Measurements from ENCODE around the gene TFPI.
"Not testable (repeated sequence)": the region's sequence is repeated elsewhere in the genome, so short reads cannot be mapped to it uniquely, and the experiment has no call there.

TFPI gene

DNA sequence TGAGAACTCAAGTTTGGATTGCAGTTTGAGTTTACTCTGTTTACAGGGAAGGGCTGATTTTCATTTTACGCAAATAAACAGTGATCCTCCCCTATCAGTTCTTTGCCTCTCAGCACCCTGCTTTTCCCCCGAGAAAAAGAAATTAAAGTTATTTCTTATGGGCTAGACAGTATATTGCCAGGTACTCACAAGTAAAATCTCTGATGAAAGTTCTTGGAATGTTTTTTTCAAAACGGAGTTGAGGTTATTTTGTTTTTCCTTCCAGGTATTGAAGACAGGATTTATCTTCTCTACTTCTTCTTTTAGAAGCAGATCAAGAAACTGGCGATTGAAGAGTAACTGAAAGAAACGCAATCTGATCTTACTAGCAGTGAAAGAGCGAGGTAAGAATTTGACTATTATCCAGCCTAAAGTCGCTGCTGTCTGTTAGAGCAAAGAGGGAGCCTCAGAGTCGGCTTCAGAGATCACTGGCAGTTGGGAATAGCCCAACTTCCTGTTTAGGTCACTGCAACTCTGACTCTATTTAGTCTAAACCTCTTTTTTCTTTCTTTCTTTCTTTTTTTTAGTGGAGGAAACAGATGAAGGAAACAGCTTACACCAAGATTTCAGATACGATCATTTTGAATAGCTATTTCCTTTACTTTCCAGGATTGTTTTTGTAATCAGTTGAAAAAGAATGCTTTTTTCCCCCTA lies at the start of gene TFPI:
TFPI (minus strand) TSS at position 425 of the 693 bp plus-strand sequence. CDS start 50,667 bp downstream, outside the sequence.
- no peak for DNase-seq (ENCODE audit: low read depth in 1 of 2, low spot score in 1 of 2)

DNA sequence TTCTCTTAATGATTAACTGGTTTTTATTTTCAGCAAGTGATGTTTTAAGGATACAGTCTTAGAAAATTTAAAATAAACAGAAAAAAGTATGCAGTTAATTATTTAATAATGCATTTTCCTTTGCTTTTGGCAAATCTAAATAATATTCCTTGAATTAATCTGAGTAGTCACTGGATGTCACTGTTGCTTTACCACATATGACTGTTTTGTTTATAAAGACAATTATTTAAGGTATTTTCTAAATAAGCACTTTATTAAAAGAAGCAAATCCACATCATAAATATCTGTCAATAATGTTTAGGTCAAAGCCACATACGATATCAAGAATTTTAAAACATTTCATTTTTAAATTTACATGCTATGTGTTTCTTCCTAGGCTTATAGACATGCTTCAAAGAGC lies 40.6 kb upstream of the TFPI start:
- DNase-seq (ENCODE audit: low read depth in 1 of 2, low spot score in 1 of 2): no peak

- no peak for DNase-seq (ENCODE audit: low read depth in 1 of 2, low spot score in 1 of 2)
These were observed 39.5 kb upstream of the TFPI start for GRCh38 chr2:187593697-187594096.

DNA sequence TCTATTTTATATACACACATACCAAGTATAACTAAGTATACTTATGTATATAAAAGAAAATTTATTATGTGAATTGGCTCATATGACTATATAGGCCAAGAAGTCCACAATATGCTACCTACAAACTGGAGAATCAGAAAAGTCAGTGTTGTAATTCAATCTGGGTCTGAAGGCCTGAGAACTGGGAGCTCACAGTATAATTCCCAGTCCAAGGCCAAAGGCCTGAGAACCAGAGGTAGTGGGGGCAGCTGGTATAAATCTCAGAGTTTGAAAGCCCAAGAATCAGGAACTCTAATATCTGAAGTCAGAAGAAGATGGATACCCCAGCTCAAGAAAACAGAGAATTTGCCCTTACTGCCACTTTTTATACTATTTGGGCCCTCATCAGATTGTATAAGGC lies 38.9 kb upstream of the TFPI start:
- no peak for DNase-seq (ENCODE audit: low read depth in 1 of 2, low spot score in 1 of 2)

- no peak for DNase-seq (ENCODE audit: low read depth in 1 of 2, low spot score in 1 of 2)
These were observed 35.9 kb upstream of the TFPI start for GRCh38 chr2:187590175-187590574.

DNA sequence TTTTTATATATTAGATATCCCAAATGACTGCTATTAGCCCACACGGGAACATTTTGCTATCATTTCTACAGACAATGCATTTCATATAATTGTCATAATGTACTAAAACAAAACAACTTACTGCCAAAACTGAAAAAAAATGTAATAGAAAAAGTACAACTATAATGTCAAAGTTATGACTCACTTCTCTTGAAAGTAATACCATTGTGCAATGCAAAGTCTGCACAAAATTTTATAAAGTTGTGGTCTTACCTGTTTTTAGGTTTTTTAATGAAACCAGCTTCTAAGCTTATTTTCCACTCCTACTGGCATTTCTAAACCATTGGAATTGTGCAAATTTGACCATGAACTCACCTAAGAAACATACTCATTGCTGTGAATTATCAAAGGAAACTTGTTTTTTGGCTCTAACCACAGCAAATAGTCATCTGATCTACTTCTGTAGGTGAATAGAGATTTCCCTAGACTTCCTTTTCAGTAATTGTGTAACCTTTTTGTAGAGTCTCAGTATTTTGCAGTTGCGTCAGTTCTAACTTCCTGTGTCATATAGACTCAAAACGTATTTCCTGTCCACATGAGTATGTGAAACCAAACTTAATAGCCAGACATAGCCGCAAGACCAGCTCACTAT lies 31.9 kb upstream of the TFPI start:
- no peak for DNase-seq (ENCODE audit: low read depth in 1 of 2, low spot score in 1 of 2)

DNA sequence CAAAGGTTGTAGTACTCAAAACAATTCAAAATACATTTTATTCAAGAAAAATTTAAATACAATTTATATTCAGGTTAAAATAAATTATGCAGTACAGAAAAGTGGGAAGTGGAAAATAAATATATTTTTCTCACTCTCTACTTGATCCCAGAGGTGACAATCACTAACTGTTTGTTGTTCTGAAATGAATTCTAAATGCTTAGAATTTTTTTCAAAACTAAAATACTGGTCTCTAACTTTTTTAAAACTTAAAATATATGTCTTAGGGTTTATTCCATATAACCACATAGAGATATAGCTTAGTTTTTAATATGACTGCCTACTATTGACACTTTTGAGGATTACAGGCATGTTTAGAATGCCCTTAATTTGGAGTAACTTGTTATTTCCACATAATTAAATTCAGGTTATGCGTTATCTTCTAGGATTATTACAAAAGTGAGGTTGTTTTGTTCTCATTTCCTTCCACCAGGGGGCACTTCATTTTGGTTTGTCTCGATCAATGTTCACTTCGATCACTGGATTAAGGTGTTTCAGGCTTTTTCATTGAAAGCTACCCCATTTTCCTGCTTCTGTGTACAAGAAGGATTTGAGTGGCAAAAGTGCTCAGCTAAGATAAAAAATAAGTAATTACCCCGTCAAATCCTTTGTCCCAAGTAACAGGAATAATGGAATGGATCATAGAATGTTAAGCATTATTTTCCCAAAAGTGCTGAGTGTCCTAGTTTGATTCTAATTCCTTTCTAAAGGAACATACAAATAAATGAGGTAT lies 27.1 kb upstream of the TFPI start:
- no peak for DNase-seq (ENCODE audit: low read depth in 1 of 2, low spot score in 1 of 2)

DNA sequence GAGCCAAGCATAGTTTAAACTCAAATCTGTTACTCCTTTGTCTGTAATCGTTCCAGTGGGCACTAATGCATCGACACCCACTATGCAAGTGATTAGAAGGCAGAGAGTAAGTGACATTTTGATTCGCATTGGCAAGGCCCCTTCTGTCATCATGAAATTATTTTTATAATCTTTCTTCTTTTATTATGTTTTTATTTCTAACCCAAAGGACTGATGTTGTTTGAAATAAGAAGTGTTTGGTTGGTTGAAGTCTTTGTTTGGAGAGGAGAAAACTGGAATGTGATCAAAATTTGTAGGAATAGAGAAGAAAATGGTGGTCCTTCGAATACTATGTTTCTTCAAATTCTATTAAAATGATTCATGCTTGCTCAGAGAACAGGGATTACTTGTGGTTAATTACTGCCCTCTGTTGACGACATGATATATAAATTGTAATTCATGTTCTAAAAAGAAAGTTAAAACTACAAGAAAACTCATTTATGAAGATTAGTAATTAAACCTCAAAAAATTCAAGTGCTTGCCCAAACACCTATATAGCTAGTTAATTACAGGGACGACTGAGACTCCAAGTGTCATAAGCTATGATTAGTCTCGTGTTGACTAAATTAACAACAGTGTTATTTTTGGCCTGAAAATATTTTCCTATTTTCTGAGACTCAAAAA lies 26.4 kb upstream of the TFPI start:
- no peak for DNase-seq (ENCODE audit: low read depth in 1 of 2, low spot score in 1 of 2)

DNA sequence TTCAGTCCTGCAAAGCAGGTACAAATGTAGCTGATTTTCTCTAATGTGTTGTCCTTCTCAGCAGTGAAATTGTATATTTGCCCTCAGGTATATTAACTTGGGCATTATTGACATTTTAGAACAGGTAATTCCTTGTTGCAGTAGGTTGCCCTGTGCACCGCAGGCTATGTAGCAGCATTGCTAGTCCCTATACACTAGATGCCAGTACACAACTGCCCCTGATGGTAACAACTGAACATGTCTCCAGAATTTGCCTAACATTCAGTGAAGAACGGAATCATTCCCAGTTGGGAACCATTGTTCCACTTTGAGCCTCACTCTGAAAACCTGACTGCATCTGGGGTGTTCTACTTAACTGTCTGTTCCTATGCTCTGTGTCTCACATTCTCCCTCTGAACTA lies 23.1 kb upstream of the TFPI start:
- DNase-seq (ENCODE audit: low read depth in 1 of 2, low spot score in 1 of 2): no peak

DNA sequence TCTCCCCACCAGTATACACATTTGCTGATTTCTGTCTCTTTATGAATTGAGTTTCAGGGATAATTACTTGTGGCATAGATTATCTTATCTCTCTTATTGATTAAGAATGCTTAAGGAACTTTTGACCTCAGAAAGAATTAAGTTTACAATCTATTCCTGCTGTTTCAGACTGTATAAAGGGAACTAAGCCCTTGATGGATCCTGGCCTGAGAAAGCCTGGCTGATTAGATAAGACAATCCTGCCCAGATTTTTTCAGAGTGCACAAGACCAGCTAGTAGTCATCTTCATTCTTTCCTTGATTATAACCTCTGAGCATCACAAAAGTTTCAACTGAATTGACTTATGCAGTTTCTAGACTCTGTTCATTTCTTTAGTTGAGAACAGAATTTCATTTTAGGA lies 22.7 kb upstream of the TFPI start:
- no peak for DNase-seq (ENCODE audit: low read depth in 1 of 2, low spot score in 1 of 2)

DNA sequence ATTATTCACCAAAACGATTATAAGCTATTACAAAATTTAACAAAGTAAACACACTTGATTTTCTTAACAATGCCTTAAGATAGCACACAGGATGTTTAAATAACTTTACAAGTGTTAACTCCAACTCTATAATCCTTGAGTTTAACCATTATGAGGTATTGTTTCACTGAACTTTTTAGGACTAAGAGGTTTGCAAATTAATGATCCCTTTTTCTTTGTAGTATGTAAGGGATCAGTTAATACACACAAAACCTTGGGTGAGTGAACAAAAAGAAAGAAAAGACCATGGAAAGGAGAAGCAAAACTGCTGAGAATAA lies 21.5 kb upstream of the TFPI start:
- no peak for DNase-seq (ENCODE audit: low read depth in 1 of 2, low spot score in 1 of 2)

GRCh38 chr2:187574969-187575750 lies 20.9 kb upstream of the TFPI start:
- no peak for DNase-seq (ENCODE audit: low read depth in 1 of 2, low spot score in 1 of 2)

- no peak for DNase-seq (ENCODE audit: low read depth in 1 of 2, low spot score in 1 of 2)
These were observed 19.5 kb upstream of the TFPI start for GRCh38 chr2:187573722-187574121.

DNA sequence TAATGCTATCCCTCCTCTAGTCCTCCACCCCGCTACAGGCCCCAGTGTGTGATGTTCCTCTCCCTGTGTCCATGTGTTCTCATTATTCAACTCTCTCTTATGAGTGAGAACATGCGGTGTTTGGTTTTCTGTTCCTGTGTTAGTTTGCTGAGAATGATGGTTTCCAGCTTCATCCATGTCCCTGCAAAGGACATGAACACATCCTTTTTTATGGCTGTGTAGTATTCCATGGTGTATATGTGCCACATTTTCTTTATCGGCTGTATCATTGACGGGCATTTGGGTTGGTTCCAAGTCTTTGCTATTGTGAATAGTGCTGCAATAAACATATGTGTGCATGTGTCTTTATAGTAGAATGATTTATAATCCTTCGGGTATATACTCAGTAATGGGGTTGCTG lies 17.8 kb upstream of the TFPI start:
- not testable (repeated sequence) for DNase-seq (ENCODE audit: low read depth in 1 of 2, low spot score in 1 of 2)

DNA sequence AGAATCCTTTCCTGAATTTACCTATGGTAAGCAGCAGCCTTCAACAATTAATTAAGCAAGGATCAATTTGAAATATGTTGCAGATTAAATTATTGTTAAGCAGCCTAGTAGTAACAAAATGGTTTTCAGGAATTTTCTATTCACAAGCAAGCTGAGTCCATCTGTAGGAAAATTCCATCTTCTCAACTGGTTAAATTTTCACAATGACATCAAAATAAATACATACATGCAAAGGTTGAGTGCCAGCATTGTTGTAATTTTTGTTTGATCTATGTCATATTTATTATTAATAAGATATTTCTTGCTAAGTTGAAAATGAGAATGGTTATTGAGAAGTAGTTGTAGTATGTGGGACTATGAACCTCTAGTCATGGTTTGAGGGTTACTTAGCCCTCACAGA lies 15.3 kb upstream of the TFPI start:
- no peak for DNase-seq (ENCODE audit: low read depth in 1 of 2, low spot score in 1 of 2)

- no peak for DNase-seq (ENCODE audit: low read depth in 1 of 2, low spot score in 1 of 2)
These were observed 14.8 kb upstream of the TFPI start for GRCh38 chr2:187569042-187569441.

- DNase-seq (ENCODE audit: low read depth in 1 of 2, low spot score in 1 of 2): no peak
These were observed 12.9 kb upstream of the TFPI start for GRCh38 chr2:187567126-187567525.

DNA sequence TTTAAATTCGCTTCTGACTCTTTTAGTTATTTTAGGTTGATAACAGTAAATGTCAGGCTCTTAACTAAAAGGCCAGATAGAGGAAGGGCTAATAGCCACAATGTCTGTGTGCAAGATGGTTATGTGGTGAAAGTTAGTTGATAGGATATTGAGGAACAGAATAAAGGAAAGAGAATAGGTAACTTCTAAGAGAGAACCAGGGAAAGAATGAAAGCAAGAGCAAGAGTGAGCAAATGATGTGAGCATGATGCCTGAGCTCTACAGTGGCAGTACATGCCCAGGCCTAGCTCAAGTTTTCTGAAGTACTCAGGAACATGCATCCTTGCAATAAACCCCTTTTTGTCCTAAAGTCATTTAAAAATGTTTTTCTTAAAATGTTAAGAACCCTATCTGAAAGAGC lies 12.5 kb upstream of the TFPI start:
- DNase-seq (ENCODE audit: low read depth in 1 of 2, low spot score in 1 of 2): no peak

GRCh38 chr2:187566266-187566665 lies 12.0 kb upstream of the TFPI start:
- DNase-seq (ENCODE audit: low read depth in 1 of 2, low spot score in 1 of 2): no peak

GRCh38 chr2:187565618-187566017 lies 11.4 kb upstream of the TFPI start:
- not testable (repeated sequence) for DNase-seq (ENCODE audit: low read depth in 1 of 2, low spot score in 1 of 2)

DNA sequence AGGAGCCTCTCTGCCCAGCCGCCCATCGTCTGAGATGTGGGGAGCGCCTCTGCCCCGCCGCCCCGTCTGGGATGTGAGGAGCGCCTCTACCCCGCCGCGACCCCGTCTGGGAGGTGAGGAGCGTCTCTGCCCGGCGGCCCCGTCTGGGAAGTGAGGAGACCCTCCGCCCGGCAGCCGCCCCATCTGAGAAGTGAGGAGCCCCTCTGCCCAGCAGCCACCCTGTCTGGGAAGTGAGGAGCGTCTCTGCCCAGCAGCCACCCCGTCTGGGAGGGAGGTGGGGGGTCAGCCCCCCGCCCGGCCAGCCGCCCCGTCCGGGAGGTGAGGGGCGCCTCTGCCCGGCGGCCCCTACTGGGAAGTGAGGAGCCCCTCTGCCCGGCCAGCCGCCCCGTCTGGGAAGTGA lies 2.3 kb upstream of the TFPI start:
- DNase-seq (ENCODE audit: low read depth in 1 of 2, low spot score in 1 of 2): not testable (repeated sequence)
